A673 (cell line): Measurements from ENCODE around the gene TROAP. TPM values are rescaled to one million over a fixed set of nuclear protein-coding genes. Genes with fewer than 3 reads are reported as not detected.
A peak's percentile ranks its signal among the peaks of the same experiment; 100 is the strongest.

Source experiments
- BruUV-seq: library from RNA; stranded (reverse); fragments of 400-500 nt; replicated peaks from 2 replicates; lab custom pipeline; 2021; lab: Mats Ljungman, UMichigan
- CTCF ChIA-PET: fragments of 300-600 bp; sonication (Branson Sonifier 250); formaldehyde crosslinking; loops from one replicate; lab custom pipeline; 2022; ENCODE audit warnings: antibody characterized with exemption; lab: Charles Lee
- POLR2A ChIA-PET: fragments of 300-600 bp; sonication (Branson Sonifier 250); formaldehyde crosslinking; loops from one replicate; lab custom pipeline; 2022; ENCODE audit warnings: antibody characterized with exemption; ENCODE audit not compliant: low non-redundant PET; lab: Charles Lee
- DNase-seq: peaks from one replicate; pipeline ENCODE4 v3.0.0-alpha.2; 2015; ENCODE audit warnings: low spot score
- H3K27ac ChIP-seq: fragments of 200-600 bp; sonication (generic); 2 replicates; pipeline ENCODE4 v1.5.1; 2016; ENCODE audit warnings: mixed run types, low read depth, mild to moderate bottlenecking, mixed read lengths, antibody characterized with exemption, low read length; ENCODE audit not compliant: poor library complexity, severe bottlenecking
- H3K27me3 ChIP-seq: fragments of 200-600 bp; sonication (generic); replicated peaks from 2 replicates; pipeline ENCODE4 v1.6.1; 2017; ENCODE audit warnings: mixed run types, low read depth, mild to moderate bottlenecking, mixed read lengths, antibody characterized with exemption, low read length; ENCODE audit not compliant: insufficient read depth, poor library complexity
- H3K36me3 ChIP-seq: fragments of 200-600 bp; sonication (generic); 2 replicates; pipeline ENCODE4 v1.6.1; 2016; ENCODE audit warnings: mixed run types, mild to moderate bottlenecking, mixed read lengths, antibody characterized with exemption, low read length; ENCODE audit not compliant: insufficient read depth, poor library complexity, severe bottlenecking
- H3K4me1 ChIP-seq: fragments of 200-600 bp; sonication (generic); 2 replicates; pipeline ENCODE4 v1.6.1; 2017; ENCODE audit warnings: mixed run types, mild to moderate bottlenecking, mixed read lengths, antibody characterized with exemption, low read length; ENCODE audit not compliant: insufficient read depth, poor library complexity, severe bottlenecking
- H3K4me3 ChIP-seq: fragments of 200-600 bp; sonication (generic); 2 replicates; pipeline ENCODE4 v1.5.1; 2016; ENCODE audit warnings: low read depth, mixed run types, mild to moderate bottlenecking, mixed read lengths, low read length; ENCODE audit not compliant: poor library complexity, severe bottlenecking
- H3K9me3 ChIP-seq: fragments of 200-600 bp; sonication (generic); 2 replicates; pipeline ENCODE4 v1.6.1; 2016; ENCODE audit warnings: mixed run types, low read depth, mild to moderate bottlenecking, mixed read lengths, antibody characterized with exemption, low read length; ENCODE audit not compliant: poor library complexity, severe bottlenecking
- CTCF ChIP-seq: fragments of 300-800, 200-600 bp; sonication (generic); conservative IDR thresholded peaks from 2 replicates; pipeline ENCODE4 v1.5.1; 2017; ENCODE audit warnings: low read depth, mild to moderate bottlenecking, antibody characterized with exemption, low read length, moderate library complexity, mixed read lengths
- EZH2 ChIP-seq: fragments of 200-600 bp; sonication (generic); IDR thresholded peaks from 2 replicates; pipeline ENCODE4 v1.6.1; 2017; ENCODE audit warnings: borderline replicate concordance, low read depth, mild to moderate bottlenecking, mixed read lengths, antibody characterized with exemption, low read length; ENCODE audit not compliant: poor library complexity, severe bottlenecking
- intact Hi-C: fragments of 100-400 bp; cut with micrococcal nuclease; formaldehyde crosslinking; loops from one replicate; pipeline ENCODE4 v1.10.0; 2022; ENCODE audit not compliant: unreplicated experiment
- total RNA-seq: library from RNA; stranded (reverse); gene quantifications from 2 replicates; pipeline ENCODE4 v1.2.3, GENCODE V29; 2021

The TROAP gene
- total RNA-seq, 1 experiment from 2014 or later = 124 TPM

DNA sequence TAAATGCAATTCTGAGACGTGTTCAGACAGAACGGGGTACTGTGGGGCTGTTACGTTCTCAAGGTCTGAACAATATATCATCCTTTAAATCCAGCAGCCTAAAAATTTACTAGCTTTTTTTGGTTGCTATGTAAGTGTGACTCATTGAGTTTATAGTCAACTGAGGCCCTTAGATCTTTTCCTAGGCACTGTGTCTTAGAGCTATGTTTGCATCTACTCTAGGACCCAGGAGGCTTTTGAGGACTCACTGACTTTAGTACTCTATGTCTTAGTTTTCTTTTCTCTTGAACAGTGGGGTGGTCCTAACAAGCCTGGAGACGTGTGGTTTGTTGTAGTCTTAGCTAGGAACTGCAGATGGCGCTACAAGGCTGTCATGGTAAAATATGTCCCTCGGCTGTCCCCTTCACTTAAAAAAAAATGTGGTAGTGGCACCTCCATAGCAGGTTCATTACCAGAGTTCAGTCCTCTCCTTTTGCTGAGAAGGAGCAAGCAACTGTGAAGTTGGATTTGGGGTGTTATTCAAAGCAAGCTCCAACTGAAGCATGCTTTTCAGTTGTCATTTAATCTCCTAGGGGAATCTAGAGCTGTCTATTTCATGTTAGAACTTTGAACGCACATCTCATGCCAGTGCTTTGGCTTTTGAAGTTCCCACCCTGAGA lies 35.6 kb downstream of the TROAP start:
- BruUV-seq = no TSS peak
- TF ChIP-seq CTCF = peak; percentile 89
- TF ChIP-seq EZH2 = no peak
- CTCF ChIA-PET = interaction anchor here (0.5 to 3.0 kb wide), 21 partner anchors 8 to 274 kb away, joined by 3 to 79 read pairs (median 5); partner anchors contain the start of genes DNAJC22 and SPATS2

DNA sequence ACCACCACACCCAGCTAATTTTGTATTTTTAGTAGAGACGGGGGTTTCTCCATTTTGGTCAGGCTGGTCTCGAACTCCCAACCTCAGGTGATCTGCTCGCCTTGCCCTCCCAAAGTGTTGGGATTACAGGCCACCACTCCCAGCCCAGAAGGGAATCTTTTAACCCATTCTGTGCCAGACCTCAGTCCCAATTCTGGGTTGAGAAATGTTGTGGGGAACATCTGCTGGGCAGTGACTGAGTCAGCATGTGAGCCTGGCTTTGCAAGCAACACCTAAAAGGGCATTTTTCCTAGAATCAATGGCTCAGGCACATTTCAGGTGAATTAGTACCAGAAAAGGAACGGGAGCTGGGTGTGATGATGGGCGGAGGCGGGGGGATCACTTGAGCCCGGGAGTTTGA lies 36.6 kb downstream of the TROAP start:
- H3K27me3 ChIP-seq = no peaks in the 10 kb centered on the region
- TF ChIP-seq EZH2 = no peak
- TF ChIP-seq CTCF = no peak
- no peak overlapping the region for H3K4me3 ChIP-seq
- ChIA-PET CTCF (interaction anchor here (0.7 to 3.0 kb wide), 3 partner anchors 85 to 513 kb away, joined by 3 to 79 read pairs (median 3); no protein-coding TSS in a partner anchor), POLR2A (no interaction called here)
- peaks cover 5% of the 10 kb centered on the region for H3K4me1 ChIP-seq
- DNase-seq = no peak
- BruUV-seq = no TSS peak
- intact Hi-C loops = loop anchor here (5.0 kb wide), 1 partner anchor 223 kb away; no protein-coding TSS in a partner anchor
- no peak overlapping the region for H3K27ac ChIP-seq
- no peaks in the 10 kb centered on the region for H3K9me3 ChIP-seq
- H3K36me3 ChIP-seq = no peaks in the 10 kb centered on the region

More for the DNA sequence above, 35.6 kb downstream of the TROAP start:
- peak; percentile 89 for DNase-seq
- Histone ChIP-seq H3K9me3 (no peaks in the 10 kb centered on the region), H3K36me3 (no peaks in the 10 kb centered on the region), H3K4me3 (peak overlapping the region; percentile 5), H3K4me1 (peaks cover 5% of the 10 kb centered on the region), H3K27me3 (no peaks in the 10 kb centered on the region), H3K27ac (no peak overlapping the region)
- intact Hi-C loops = loop anchor here (1.0 to 5.0 kb wide), 2 partner anchors 156 to 224 kb away; no protein-coding TSS in a partner anchor
- POLR2A ChIA-PET = interaction anchor here (0.7 kb wide), 2 partner anchors 35 to 152 kb away, joined by 3 to 5 read pairs; partner anchors contain the start of gene TROAP

DNA sequence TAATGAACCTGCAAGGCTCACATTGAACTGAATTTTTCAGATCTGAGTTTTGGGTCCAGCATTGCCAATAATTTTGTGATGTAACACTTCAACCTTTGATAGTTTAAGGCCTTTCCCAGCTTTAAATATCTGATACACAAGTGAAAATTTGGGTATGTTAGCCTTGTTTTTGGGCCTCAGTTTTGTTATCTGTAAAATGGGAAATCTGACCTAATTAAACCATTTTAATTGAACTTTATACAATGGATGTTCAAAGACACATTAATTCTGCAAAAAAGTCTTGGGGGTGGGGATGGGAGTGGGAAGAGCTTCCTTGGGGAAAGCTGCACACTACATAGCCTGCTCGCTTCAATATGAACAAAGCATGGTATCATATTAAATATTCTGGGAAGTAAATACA lies 39.0 kb downstream of the TROAP start:
- ChIA-PET CTCF (interaction anchor here (0.6 to 0.7 kb wide), 2 partner anchors 152 to 285 kb away, joined by 5 to 7 read pairs; no protein-coding TSS in a partner anchor), POLR2A (no interaction called here)
- no peak for DNase-seq
- H3K27ac ChIP-seq = no peak overlapping the region
- TF ChIP-seq EZH2 (no peak), CTCF (no peak)
- H3K9me3 ChIP-seq = no peaks in the 10 kb centered on the region
- peaks cover 10% of the 10 kb centered on the region for H3K4me1 ChIP-seq
- H3K36me3 ChIP-seq = no peaks in the 10 kb centered on the region
- no TSS peak for BruUV-seq
- H3K27me3 ChIP-seq = no peaks in the 10 kb centered on the region
- intact Hi-C loops = no loop called here
- H3K4me3 ChIP-seq = no peak overlapping the region
